Natural killer cell treated with Interleukin-12 subunit alpha and Interleukin-12 subunit beta and Interleukin-15 and Interleukin-18, amount 100 ng/mL, for 72 hours (primary cell): ENCODE results near the gene COMMD1. TPM values are rescaled to one million over a fixed set of nuclear protein-coding genes. Genes with fewer than 3 reads are reported as not detected.
A peak's percentile ranks its signal among the peaks of the same experiment; 100 is the strongest.
"Not testable (repeated sequence)": the region's sequence is repeated elsewhere in the genome, so short reads cannot be mapped to it uniquely, and the experiment has no call there.

Experiments used
- ATAC-seq, 2 donors: fragments of 150-1000 bp; cut with Tn5 transposase in 1 of 2; sonication (Bioruptor Pico), chemical (Tn5 transposase) in 1 of 2; 2 replicates each; pipeline ENCODE4 v1.10.0; 2021
- DNase-seq: peaks from one replicate; pipeline ENCODE4 v3.0.0; 2022; ENCODE audit warnings: low spot score
- H3K27ac Mint-ChIP-seq, 2 donors: 1 replicate in 1 of 2; 2 replicates in 1 of 2; pipeline ENCODE4 v1.8.0; 2022; ENCODE audit warnings: mixed read lengths in 2 of 2, mild to moderate bottlenecking in 1 of 2, moderate library complexity in 1 of 2
- H3K27me3 Mint-ChIP-seq, 2 donors: 1 replicate in 1 of 2; 2 replicates in 1 of 2; pipeline ENCODE4 v1.8.0; 2022; ENCODE audit warnings: mixed read lengths in 2 of 2
- H3K36me3 Mint-ChIP-seq: one replicate; pipeline ENCODE4 v1.8.0; 2022; ENCODE audit warnings: mixed read lengths
- H3K4me1 Mint-ChIP-seq, 2 donors: 1 replicate in 1 of 2; 2 replicates in 1 of 2; pipeline ENCODE4 v1.8.0; 2022; ENCODE audit warnings: low read depth in 2 of 2, mixed read lengths in 2 of 2, mild to moderate bottlenecking in 1 of 2
- H3K4me3 Mint-ChIP-seq: one replicate; pipeline ENCODE4 v1.8.0; 2022; ENCODE audit warnings: mixed read lengths
- H3K9me3 Mint-ChIP-seq: 2 replicates; pipeline ENCODE4 v1.8.0; 2022; ENCODE audit warnings: mixed read lengths
- total RNA-seq, 2 donors: library from RNA; stranded (reverse); gene quantifications; one replicate each; pipeline ENCODE4 v1.2.3, GENCODE V29; 2022

Gene COMMD1
- total RNA-seq, 2 donors from 2014 or later: 34.4 to 44.4 TPM

GRCh38 chr2:62110415-62111025 lies 205.0 kb downstream of the COMMD1 start:
- peaks cover 7 to 10% of the 10 kb centered on the region in 2 donors for H3K4me1 Mint-ChIP-seq

GRCh38 chr2:62112179-62112578 lies 206.7 kb downstream of the COMMD1 start:
- no peak overlapping the region for H3K27ac Mint-ChIP-seq
- H3K27me3 Mint-ChIP-seq: no peaks in the 10 kb centered on the region
- peaks cover 10 to 14% of the 10 kb centered on the region in 2 donors for H3K4me1 Mint-ChIP-seq
- no peaks in the 10 kb centered on the region for H3K36me3 Mint-ChIP-seq
- no peak for ATAC-seq
- H3K4me3 Mint-ChIP-seq: no peak overlapping the region
- no peaks in the 10 kb centered on the region for H3K9me3 Mint-ChIP-seq
- no peak for DNase-seq

More at GRCh38 chr2:62110415-62111025, 205.0 kb downstream of the COMMD1 start:
- no peaks in the 10 kb centered on the region for H3K9me3 Mint-ChIP-seq
- DNase-seq (no peak), ATAC-seq (no peak)
- no peak overlapping the region for H3K4me3 Mint-ChIP-seq
- H3K36me3 Mint-ChIP-seq: no peaks in the 10 kb centered on the region
- H3K27ac Mint-ChIP-seq: no peak overlapping the region
- no peaks in the 10 kb centered on the region for H3K27me3 Mint-ChIP-seq

GRCh38 chr2:62114564-62114963 lies 209.1 kb downstream of the COMMD1 start:
- Mint-ChIP-seq H3K27ac (peak overlapping the region in 1 of 2 donors; percentile 22), H3K4me3 (no peak overlapping the region), H3K4me1 (peaks cover 29 to 36% of the 10 kb centered on the region in 2 donors), H3K36me3 (peaks cover 5% of the 10 kb centered on the region), H3K9me3 (no peaks in the 10 kb centered on the region), H3K27me3 (no peaks in the 10 kb centered on the region)
- ATAC-seq: no peak
- DNase-seq: no peak

- H3K4me1 Mint-ChIP-seq: peaks cover 34 to 38% of the 10 kb centered on the region in 2 donors
- H3K27ac Mint-ChIP-seq: no peak overlapping the region
- no peak overlapping the region for H3K4me3 Mint-ChIP-seq
- ATAC-seq (no peak), DNase-seq (no peak)
- no peaks in the 10 kb centered on the region for H3K27me3 Mint-ChIP-seq
- no peaks in the 10 kb centered on the region for H3K9me3 Mint-ChIP-seq
- peaks cover 5% of the 10 kb centered on the region for H3K36me3 Mint-ChIP-seq
Measured at GRCh38 chr2:62116983-62117382, 211.5 kb downstream of the COMMD1 start.

- H3K27me3 Mint-ChIP-seq: no peaks in the 10 kb centered on the region
- H3K4me1 Mint-ChIP-seq: peaks cover 34 to 38% of the 10 kb centered on the region in 2 donors
- peaks cover 5% of the 10 kb centered on the region for H3K36me3 Mint-ChIP-seq
- H3K27ac Mint-ChIP-seq: no peak overlapping the region
- H3K4me3 Mint-ChIP-seq: no peak overlapping the region
- ATAC-seq: no peak
- DNase-seq: no peak
- no peaks in the 10 kb centered on the region for H3K9me3 Mint-ChIP-seq
Measured at GRCh38 chr2:62118160-62118559, 212.7 kb downstream of the COMMD1 start.

GRCh38 chr2:62119311-62119974 lies 214.0 kb downstream of the COMMD1 start:
- DNase-seq: no peak
- Mint-ChIP-seq H3K36me3 (peaks cover 5% of the 10 kb centered on the region), H3K27me3 (no peaks in the 10 kb centered on the region), H3K4me3 (no peak overlapping the region), H3K9me3 (no peaks in the 10 kb centered on the region), H3K4me1 (peaks cover 34 to 38% of the 10 kb centered on the region in 2 donors), H3K27ac (no peak overlapping the region)
- ATAC-seq: no peak

GRCh38 chr2:62126239-62126638 lies 220.8 kb downstream of the COMMD1 start:
- H3K4me1 Mint-ChIP-seq: peaks cover 16 to 29% of the 10 kb centered on the region in 2 donors
- not testable (repeated sequence) for H3K36me3 Mint-ChIP-seq, H3K9me3 Mint-ChIP-seq, DNase-seq, H3K27ac Mint-ChIP-seq, H3K27me3 Mint-ChIP-seq, ATAC-seq, H3K4me3 Mint-ChIP-seq

- H3K27me3 Mint-ChIP-seq: no peaks in the 10 kb centered on the region
- peaks cover 17 to 25% of the 10 kb centered on the region in 2 donors for H3K4me1 Mint-ChIP-seq
- no peaks in the 10 kb centered on the region for H3K36me3 Mint-ChIP-seq
- no peak overlapping the region for H3K27ac Mint-ChIP-seq
- no peak overlapping the region for H3K4me3 Mint-ChIP-seq
- ATAC-seq (no peak), DNase-seq (no peak)
- no peaks in the 10 kb centered on the region for H3K9me3 Mint-ChIP-seq
Measured at GRCh38 chr2:62133320-62133823, 227.9 kb downstream of the COMMD1 start.

GRCh38 chr2:62136956-62137830 lies 231.7 kb downstream of the COMMD1 start:
- H3K27ac Mint-ChIP-seq: no peak overlapping the region
- peaks cover 0 to 7% of the 10 kb centered on the region in 2 donors for H3K4me1 Mint-ChIP-seq
- ATAC-seq (no peak), DNase-seq (no peak)
- H3K36me3 Mint-ChIP-seq: no peaks in the 10 kb centered on the region
- H3K4me3 Mint-ChIP-seq: no peak overlapping the region
- H3K27me3 Mint-ChIP-seq: no peaks in the 10 kb centered on the region
- H3K9me3 Mint-ChIP-seq: no peaks in the 10 kb centered on the region

- ATAC-seq (no peak), DNase-seq (no peak)
- no peaks in the 10 kb centered on the region for H3K9me3 Mint-ChIP-seq
- no peak overlapping the region for H3K4me3 Mint-ChIP-seq
- no peaks in the 10 kb centered on the region for H3K36me3 Mint-ChIP-seq
- H3K4me1 Mint-ChIP-seq: peaks cover 0 to 12% of the 10 kb centered on the region in 2 donors
- H3K27me3 Mint-ChIP-seq: no peaks in the 10 kb centered on the region
- H3K27ac Mint-ChIP-seq: no peak overlapping the region
Measured at GRCh38 chr2:62140426-62141141, 235.1 kb downstream of the COMMD1 start.

GRCh38 chr2:62141142-62141740 lies 235.8 kb downstream of the COMMD1 start:
- no peak for DNase-seq
- H3K36me3 Mint-ChIP-seq: no peaks in the 10 kb centered on the region
- peaks cover 0 to 12% of the 10 kb centered on the region in 2 donors for H3K4me1 Mint-ChIP-seq
- ATAC-seq: no peak
- H3K27me3 Mint-ChIP-seq: no peaks in the 10 kb centered on the region
- H3K4me3 Mint-ChIP-seq: no peak overlapping the region
- H3K27ac Mint-ChIP-seq: no peak overlapping the region
- no peaks in the 10 kb centered on the region for H3K9me3 Mint-ChIP-seq

GRCh38 chr2:62142054-62142453 lies 236.6 kb downstream of the COMMD1 start:
- Mint-ChIP-seq H3K36me3 (no peaks in the 10 kb centered on the region), H3K9me3 (no peaks in the 10 kb centered on the region), H3K27ac (no peak overlapping the region), H3K4me1 (peaks cover 0 to 12% of the 10 kb centered on the region in 2 donors), H3K4me3 (no peak overlapping the region), H3K27me3 (no peaks in the 10 kb centered on the region)
- no peak for DNase-seq
- ATAC-seq: no peak

GRCh38 chr2:62143696-62144095 lies 238.2 kb downstream of the COMMD1 start:
- ATAC-seq: no peak
- Mint-ChIP-seq H3K36me3 (no peaks in the 10 kb centered on the region), H3K27me3 (no peaks in the 10 kb centered on the region), H3K4me1 (peaks cover 0 to 16% of the 10 kb centered on the region in 2 donors), H3K4me3 (no peak overlapping the region), H3K9me3 (no peaks in the 10 kb centered on the region), H3K27ac (no peak overlapping the region)
- no peak for DNase-seq
